B cell (primary cell): ENCODE measurements around the gene VCL.

Experiments used
- EZH2 ChIP-seq: IDR thresholded peaks from 2 replicates; pipeline ENCODE4 v1.6.1; 2012; ENCODE audit warnings: borderline replicate concordance, low read depth, mild to moderate bottlenecking, moderate library complexity, low read length; ENCODE audit not compliant: insufficient read depth, poor library complexity, severe bottlenecking
- TF ChIP-seq, protein P1 (sequence below): fragments of 200-600 bp; IDR thresholded peaks from one replicate; pipeline ENCODE4 v1.8.0; 2022; ENCODE audit warnings: antibody characterized with exemption, mild to moderate bottlenecking

GRCh38 chr10:73953665-73954064 is 44.3 kb upstream of the VCL start:
- TF ChIP-seq, protein P1, sequence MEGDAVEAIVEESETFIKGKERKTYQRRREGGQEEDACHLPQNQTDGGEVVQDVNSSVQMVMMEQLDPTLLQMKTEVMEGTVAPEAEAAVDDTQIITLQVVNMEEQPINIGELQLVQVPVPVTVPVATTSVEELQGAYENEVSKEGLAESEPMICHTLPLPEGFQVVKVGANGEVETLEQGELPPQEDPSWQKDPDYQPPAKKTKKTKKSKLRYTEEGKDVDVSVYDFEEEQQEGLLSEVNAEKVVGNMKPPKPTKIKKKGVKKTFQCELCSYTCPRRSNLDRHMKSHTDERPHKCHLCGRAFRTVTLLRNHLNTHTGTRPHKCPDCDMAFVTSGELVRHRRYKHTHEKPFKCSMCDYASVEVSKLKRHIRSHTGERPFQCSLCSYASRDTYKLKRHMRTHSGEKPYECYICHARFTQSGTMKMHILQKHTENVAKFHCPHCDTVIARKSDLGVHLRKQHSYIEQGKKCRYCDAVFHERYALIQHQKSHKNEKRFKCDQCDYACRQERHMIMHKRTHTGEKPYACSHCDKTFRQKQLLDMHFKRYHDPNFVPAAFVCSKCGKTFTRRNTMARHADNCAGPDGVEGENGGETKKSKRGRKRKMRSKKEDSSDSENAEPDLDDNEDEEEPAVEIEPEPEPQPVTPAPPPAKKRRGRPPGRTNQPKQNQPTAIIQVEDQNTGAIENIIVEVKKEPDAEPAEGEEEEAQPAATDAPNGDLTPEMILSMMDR: no peak
- TF ChIP-seq EZH2: no peak
